ENCODE data around the gene KCNQ1. TPM values are rescaled to one million over a fixed set of nuclear protein-coding genes. Genes with fewer than 3 reads are reported as not detected.

The KCNQ1 gene
- total RNA-seq, 1 experiment from 2014 or later = 9.2 TPM

DNA sequence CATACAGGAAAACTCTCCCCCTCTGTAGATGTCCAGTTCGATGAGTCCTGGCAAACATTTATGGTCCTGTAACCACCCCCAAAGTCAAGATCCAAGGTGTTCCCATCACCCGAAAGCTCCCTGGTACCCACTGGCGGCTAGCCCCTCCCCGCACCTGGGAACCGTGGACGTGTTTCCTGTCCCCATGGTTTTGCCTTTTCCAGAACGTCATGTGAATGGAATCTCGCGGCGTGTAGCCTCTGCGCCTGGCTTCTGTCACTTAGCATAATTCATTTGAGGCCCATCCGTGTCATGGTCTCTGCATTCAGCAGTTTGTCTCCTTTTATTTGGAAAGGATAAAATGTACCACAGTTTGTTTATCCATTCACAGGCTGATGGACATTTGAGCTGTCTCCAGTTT is 106.3 kb downstream of the KCNQ1 start:
- no TSS peak for BruUV-seq (replicated peaks)
- CTCF ChIA-PET = no interaction called here
- Mint-ChIP-seq H3K9me3 (ENCODE audit: low read depth, unreplicated experiment) (no peaks in the 10 kb centered on the region), H3K4me1 (ENCODE audit: low read depth, unreplicated experiment) (no peaks in the 10 kb centered on the region), H3K27me3 (ENCODE audit: unreplicated experiment) (no peaks in the 10 kb centered on the region), H3K27ac (ENCODE audit: unreplicated experiment) (no peak overlapping the region), H3K4me3 (ENCODE audit: low read depth, unreplicated experiment) (no peak overlapping the region), H3K36me3 (ENCODE audit: insufficient read depth, unreplicated experiment) (no peaks in the 10 kb centered on the region)
- intact Hi-C loops (cut with micrococcal nuclease; ENCODE audit: unreplicated experiment) = no loop called here
- no peak for DNase-seq
- TF ChIP-seq, protein P1, sequence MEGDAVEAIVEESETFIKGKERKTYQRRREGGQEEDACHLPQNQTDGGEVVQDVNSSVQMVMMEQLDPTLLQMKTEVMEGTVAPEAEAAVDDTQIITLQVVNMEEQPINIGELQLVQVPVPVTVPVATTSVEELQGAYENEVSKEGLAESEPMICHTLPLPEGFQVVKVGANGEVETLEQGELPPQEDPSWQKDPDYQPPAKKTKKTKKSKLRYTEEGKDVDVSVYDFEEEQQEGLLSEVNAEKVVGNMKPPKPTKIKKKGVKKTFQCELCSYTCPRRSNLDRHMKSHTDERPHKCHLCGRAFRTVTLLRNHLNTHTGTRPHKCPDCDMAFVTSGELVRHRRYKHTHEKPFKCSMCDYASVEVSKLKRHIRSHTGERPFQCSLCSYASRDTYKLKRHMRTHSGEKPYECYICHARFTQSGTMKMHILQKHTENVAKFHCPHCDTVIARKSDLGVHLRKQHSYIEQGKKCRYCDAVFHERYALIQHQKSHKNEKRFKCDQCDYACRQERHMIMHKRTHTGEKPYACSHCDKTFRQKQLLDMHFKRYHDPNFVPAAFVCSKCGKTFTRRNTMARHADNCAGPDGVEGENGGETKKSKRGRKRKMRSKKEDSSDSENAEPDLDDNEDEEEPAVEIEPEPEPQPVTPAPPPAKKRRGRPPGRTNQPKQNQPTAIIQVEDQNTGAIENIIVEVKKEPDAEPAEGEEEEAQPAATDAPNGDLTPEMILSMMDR (IDR thresholded peaks at IDR 0.05; ENCODE audit: unreplicated experiment) = no peak

DNA sequence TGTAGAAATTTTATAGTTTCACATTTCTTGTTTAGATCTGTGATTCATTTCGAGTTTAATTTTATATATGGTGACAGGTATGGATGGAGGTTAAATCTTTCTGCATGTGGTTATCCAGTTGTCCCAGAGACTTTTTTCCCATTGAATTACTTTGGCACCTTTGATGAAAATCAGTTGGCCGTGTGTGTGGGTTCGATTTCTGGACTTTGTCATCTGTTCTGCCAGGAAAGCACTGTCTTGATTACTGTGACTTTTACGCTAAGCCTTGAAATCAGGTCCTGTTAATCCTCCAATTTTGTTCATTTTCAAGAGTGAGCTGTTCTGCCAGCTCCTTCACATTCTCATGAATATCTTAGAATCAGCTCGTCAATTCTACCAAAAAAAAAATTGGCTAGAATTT is 107.4 kb downstream of the KCNQ1 start:
- no TSS peak for BruUV-seq (replicated peaks)
- Mint-ChIP-seq H3K4me3 (ENCODE audit: low read depth, unreplicated experiment) (no peak overlapping the region), H3K36me3 (ENCODE audit: insufficient read depth, unreplicated experiment) (no peaks in the 10 kb centered on the region), H3K27ac (ENCODE audit: unreplicated experiment) (no peak overlapping the region), H3K4me1 (ENCODE audit: low read depth, unreplicated experiment) (no peaks in the 10 kb centered on the region), H3K27me3 (ENCODE audit: unreplicated experiment) (no peaks in the 10 kb centered on the region), H3K9me3 (ENCODE audit: low read depth, unreplicated experiment) (no peaks in the 10 kb centered on the region)
- CTCF ChIA-PET = interaction anchor here (0.7 kb wide), 1 partner anchor 340 kb away, joined by 3 read pairs; no protein-coding TSS in a partner anchor
- no peak for DNase-seq
- intact Hi-C loops (cut with micrococcal nuclease; ENCODE audit: unreplicated experiment) = no loop called here
- TF ChIP-seq, protein P1 (IDR thresholded peaks at IDR 0.05; ENCODE audit: unreplicated experiment) = no peak

DNA sequence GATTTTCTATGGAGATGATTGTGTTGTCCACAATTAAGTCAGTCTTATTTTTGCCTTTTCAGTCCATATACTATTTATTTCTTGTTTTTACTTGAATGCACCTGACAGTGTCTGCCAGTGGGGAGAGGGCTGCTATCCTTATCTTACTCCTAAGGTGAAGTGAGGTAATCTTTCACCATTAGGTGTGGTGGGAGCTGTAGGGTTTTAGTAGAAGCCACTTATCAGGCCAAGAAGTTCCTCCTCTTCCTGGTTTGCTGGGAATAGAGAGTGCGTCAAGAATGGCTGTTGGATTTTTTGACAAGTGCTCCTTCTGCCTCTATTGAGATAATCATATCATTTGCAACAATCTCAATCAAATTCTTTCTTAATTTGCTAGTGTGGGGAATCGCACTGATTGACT is 108.4 kb downstream of the KCNQ1 start:
- Mint-ChIP-seq H3K27me3 (ENCODE audit: unreplicated experiment) (no peaks in the 10 kb centered on the region), H3K4me3 (ENCODE audit: low read depth, unreplicated experiment) (no peak overlapping the region), H3K4me1 (ENCODE audit: low read depth, unreplicated experiment) (no peaks in the 10 kb centered on the region), H3K27ac (ENCODE audit: unreplicated experiment) (no peak overlapping the region), H3K9me3 (ENCODE audit: low read depth, unreplicated experiment) (no peaks in the 10 kb centered on the region), H3K36me3 (ENCODE audit: insufficient read depth, unreplicated experiment) (no peaks in the 10 kb centered on the region)
- intact Hi-C loops (cut with micrococcal nuclease; ENCODE audit: unreplicated experiment) = no loop called here
- TF ChIP-seq, protein P1 (IDR thresholded peaks at IDR 0.05; ENCODE audit: unreplicated experiment) = no peak
- CTCF ChIA-PET = no interaction called here
- DNase-seq = no peak
- no TSS peak for BruUV-seq (replicated peaks)

DNA sequence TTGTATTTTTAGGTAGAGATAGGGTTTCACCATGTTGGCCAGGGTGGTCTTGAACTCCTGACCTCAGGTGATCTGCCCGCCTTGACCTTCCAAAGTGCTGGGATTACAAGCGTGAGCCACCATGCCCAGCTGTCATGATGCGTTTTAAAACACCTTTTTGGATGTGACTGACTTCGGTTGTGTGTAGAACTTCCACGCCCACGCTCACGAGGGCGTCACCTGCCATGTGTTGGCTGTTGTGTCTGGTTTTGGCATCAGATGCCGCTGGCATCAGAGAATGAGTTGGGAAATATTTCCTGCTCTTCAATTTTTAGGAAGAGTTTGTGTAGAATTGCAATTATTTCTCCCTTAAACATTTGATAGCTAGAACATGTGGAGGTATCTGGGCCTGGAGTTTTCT is 109.1 kb downstream of the KCNQ1 start:
- no peak for DNase-seq
- Mint-ChIP-seq H3K4me1 (ENCODE audit: low read depth, unreplicated experiment) (no peaks in the 10 kb centered on the region), H3K4me3 (ENCODE audit: low read depth, unreplicated experiment) (no peak overlapping the region), H3K27ac (ENCODE audit: unreplicated experiment) (no peak overlapping the region), H3K36me3 (ENCODE audit: insufficient read depth, unreplicated experiment) (no peaks in the 10 kb centered on the region), H3K27me3 (ENCODE audit: unreplicated experiment) (no peaks in the 10 kb centered on the region), H3K9me3 (ENCODE audit: low read depth, unreplicated experiment) (no peaks in the 10 kb centered on the region)
- intact Hi-C loops (cut with micrococcal nuclease; ENCODE audit: unreplicated experiment) = no loop called here
- BruUV-seq (replicated peaks) = no TSS peak
- CTCF ChIA-PET = no interaction called here
- TF ChIP-seq, protein P1 (IDR thresholded peaks at IDR 0.05; ENCODE audit: unreplicated experiment) = no peak

Data from Calu3 (cell line).